HG03066 (cell line): ENCODE data around the gene IL22RA1.

Experiments
- ATAC-seq: cut with Tn5 transposase; IDR thresholded peaks from one replicate; pipeline ENCODE4 v1.9.1; 2021; ENCODE audit warnings: low read depth; ENCODE audit not compliant: unreplicated experiment

Gene IL22RA1

GRCh38 chr1:24139222-24139489, 3.8 kb downstream of the IL22RA1 start:
- no peak for ATAC-seq

- no peak for ATAC-seq
Observed at GRCh38 chr1:24138476-24139221, 4.3 kb downstream of the IL22RA1 start.

GRCh38 chr1:24136956-24137539, 5.9 kb downstream of the IL22RA1 start:
- ATAC-seq, result no peak

- no peak for ATAC-seq
Observed at GRCh38 chr1:24134376-24134775, 8.6 kb downstream of the IL22RA1 start.

GRCh38 chr1:24133819-24134218, 9.1 kb downstream of the IL22RA1 start:
- no peak for ATAC-seq

- no peak for ATAC-seq
Observed at GRCh38 chr1:24130385-24130784, 12.6 kb downstream of the IL22RA1 start.

GRCh38 chr1:24127801-24128363, 15.1 kb downstream of the IL22RA1 start:
- ATAC-seq, result no peak

GRCh38 chr1:24127134-24127800, 15.7 kb downstream of the IL22RA1 start:
- ATAC-seq, result no peak

GRCh38 chr1:24126672-24127023, 16.3 kb downstream of the IL22RA1 start:
- no peak for ATAC-seq

- no peak for ATAC-seq
Observed at GRCh38 chr1:24126018-24126671, 16.8 kb downstream of the IL22RA1 start.

- ATAC-seq, result no peak
Observed at GRCh38 chr1:24125456-24125855, 17.5 kb downstream of the IL22RA1 start.

- ATAC-seq, result no peak
Observed at GRCh38 chr1:24124980-24125379, 18.0 kb downstream of the IL22RA1 start.

GRCh38 chr1:24123611-24124010, 19.3 kb downstream of the IL22RA1 start:
- no peak for ATAC-seq

- ATAC-seq, result no peak
Observed at GRCh38 chr1:24122776-24123175, 20.2 kb downstream of the IL22RA1 start.

- ATAC-seq, result no peak
Observed at GRCh38 chr1:24121406-24121805, 21.5 kb downstream of the IL22RA1 start.

GRCh38 chr1:24120965-24121364, 22.0 kb downstream of the IL22RA1 start:
- ATAC-seq, result no peak

- ATAC-seq, result no peak
Observed at GRCh38 chr1:24119859-24120756, 22.8 kb downstream of the IL22RA1 start.

- ATAC-seq, result no peak
Observed at GRCh38 chr1:24119489-24119858, 23.5 kb downstream of the IL22RA1 start.

- no peak for ATAC-seq
Observed at GRCh38 chr1:24118410-24119242, 24.3 kb downstream of the IL22RA1 start.
